Measurements from ENCODE around the gene MACF1. TPM values are rescaled to one million over a fixed set of nuclear protein-coding genes. Genes with fewer than 3 reads are reported as not detected.

Gene MACF1
- total RNA-seq, 4 donors from 2014 or later, result 187 to 436 (median 261) TPM

DNA sequence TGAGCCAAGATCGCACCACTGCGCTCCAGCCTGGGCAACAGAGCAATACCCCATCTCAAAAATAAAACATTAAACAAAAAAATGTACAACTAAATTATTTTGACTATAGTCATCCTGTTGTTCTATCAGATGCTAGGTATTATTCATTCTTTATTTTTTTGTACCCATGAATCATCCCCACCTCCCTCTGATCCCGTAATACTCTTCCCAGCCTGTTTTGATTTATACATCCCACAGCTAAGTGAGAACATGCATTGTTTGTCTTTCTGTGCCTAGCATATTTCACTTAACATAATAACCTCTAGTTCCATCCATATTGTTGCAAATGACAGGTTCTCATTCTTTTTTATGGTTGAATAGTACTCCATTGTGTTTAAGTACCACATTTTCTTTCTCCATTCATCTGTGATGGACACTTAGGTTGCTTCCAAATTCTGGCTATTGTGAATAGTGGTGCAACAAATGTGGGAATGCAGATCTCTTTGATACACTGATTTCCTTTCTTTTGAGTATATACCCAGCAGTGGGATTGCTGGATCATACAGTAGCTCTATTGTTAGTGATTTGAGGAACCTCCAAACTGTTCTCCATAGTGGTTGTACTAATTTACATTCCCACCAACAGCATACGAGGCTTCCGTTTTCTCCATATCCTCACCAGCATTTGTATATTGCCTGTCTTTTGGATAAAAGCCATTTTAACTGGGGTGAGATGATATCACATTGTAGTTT, 84.4 kb downstream of the MACF1 start:
- Histone ChIP-seq H3K9me3 (no peaks in the 10 kb centered on the region), H3K27ac (no peak overlapping the region), H3K4me1 (no peaks in the 10 kb centered on the region), H3K4me3 (no peak overlapping the region), H3K27me3 (no peaks in the 10 kb centered on the region), H3K36me3 (peaks cover 0 to 80% (median 0%) of the 10 kb centered on the region in 3 donors)
- TF ChIP-seq CTCF (IDR thresholded peaks at IDR 0.05) (no peak), POLR2A (IDR thresholded peaks at IDR 0.05) (no peak)
- DNase-seq, result no peak

DNA sequence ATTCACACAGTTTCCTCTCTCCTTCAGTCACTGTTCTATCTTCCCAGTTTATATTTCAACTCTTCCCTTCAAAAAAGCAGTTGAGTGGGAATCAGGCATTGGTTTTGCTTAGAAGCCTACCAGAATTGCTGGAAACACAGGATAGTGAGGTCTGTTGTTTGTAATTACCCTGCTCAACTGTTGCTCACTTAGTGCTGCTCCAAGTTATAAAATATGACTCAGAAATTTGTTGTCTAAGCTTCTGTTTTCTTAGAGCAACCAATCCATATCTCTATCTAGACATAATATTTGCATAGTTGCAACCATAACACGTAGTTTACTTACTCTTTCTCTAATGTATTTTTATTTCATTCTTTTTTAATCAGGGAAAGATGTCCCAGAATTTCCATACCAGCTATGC, 87.9 kb downstream of the MACF1 start:
- TF ChIP-seq POLR2A (IDR thresholded peaks at IDR 0.05) (no peak), CTCF (IDR thresholded peaks at IDR 0.05) (no peak)
- Histone ChIP-seq H3K9me3 (no peaks in the 10 kb centered on the region), H3K27ac (no peak overlapping the region), H3K4me3 (no peak overlapping the region), H3K27me3 (no peaks in the 10 kb centered on the region), H3K4me1 (no peaks in the 10 kb centered on the region), H3K36me3 (peaks cover 0 to 78% (median 0%) of the 10 kb centered on the region in 3 donors)
- no peak for DNase-seq

- H3K27ac ChIP-seq, result no peak overlapping the region
- H3K36me3 ChIP-seq, result peaks cover 0 to 75% (median 0%) of the 10 kb centered on the region in 3 donors
- TF ChIP-seq POLR2A (IDR thresholded peaks at IDR 0.05) (no peak), CTCF (IDR thresholded peaks at IDR 0.05) (no peak)
- no peaks in the 10 kb centered on the region for H3K27me3 ChIP-seq
- no peaks in the 10 kb centered on the region for H3K9me3 ChIP-seq
- no peak for DNase-seq
- no peak overlapping the region for H3K4me3 ChIP-seq
- no peaks in the 10 kb centered on the region for H3K4me1 ChIP-seq
Measured at GRCh38 chr1:39293375-39294070, 89.0 kb downstream of the MACF1 start.

DNA sequence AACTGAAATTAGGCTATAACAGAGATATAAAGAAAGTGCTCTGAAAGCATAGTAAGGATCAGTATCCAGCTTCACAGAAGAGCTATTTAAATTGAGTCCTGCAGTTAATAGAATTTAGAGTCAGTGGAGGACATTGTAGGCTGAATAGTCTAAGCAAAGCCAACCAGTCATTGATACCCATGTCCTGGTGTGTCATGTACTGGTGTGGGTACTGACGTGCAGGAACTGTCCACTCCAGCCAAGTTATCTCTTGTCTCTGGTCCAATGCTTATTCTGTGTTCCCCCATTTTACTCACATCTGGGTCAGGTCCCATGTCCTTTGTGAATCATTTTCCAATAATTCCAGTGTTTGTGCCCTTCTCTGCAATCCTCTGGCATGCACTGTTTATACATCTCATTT, 90.0 kb downstream of the MACF1 start:
- peaks cover 0 to 79% (median 0%) of the 10 kb centered on the region in 3 donors for H3K36me3 ChIP-seq
- no peak overlapping the region for H3K27ac ChIP-seq
- no peak overlapping the region for H3K4me3 ChIP-seq
- no peaks in the 10 kb centered on the region for H3K4me1 ChIP-seq
- H3K9me3 ChIP-seq, result no peaks in the 10 kb centered on the region
- TF ChIP-seq POLR2A (IDR thresholded peaks at IDR 0.05) (no peak), CTCF (IDR thresholded peaks at IDR 0.05) (no peak)
- DNase-seq, result no peak
- no peaks in the 10 kb centered on the region for H3K27me3 ChIP-seq

DNA sequence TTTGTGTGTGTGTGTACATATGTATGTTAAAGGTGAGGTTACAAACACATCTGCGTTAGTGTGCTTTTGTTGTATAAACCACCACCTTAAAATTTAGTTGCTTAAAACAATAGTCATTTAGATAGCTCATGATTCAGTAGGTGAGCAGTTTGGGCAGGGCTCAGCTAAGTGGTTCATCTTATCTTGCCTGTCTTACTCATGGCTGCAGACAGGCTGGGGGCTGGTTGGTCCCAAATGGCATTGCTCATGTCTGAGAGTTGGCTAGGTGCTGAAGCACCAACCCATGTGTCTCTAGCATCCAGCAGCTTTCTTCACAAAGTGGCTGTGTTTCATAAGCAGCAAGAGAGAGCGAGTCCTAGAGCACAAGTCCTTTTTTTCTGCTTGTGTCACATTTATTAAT, 91.4 kb downstream of the MACF1 start:
- Histone ChIP-seq H3K27me3 (no peaks in the 10 kb centered on the region), H3K27ac (no peak overlapping the region)
- DNase-seq, result no peak

More for the DNA sequence above, 91.4 kb downstream of the MACF1 start:
- H3K4me1 ChIP-seq, result no peaks in the 10 kb centered on the region
- H3K9me3 ChIP-seq, result no peaks in the 10 kb centered on the region
- TF ChIP-seq CTCF (IDR thresholded peaks at IDR 0.05), result no peak
- no peak for TF ChIP-seq POLR2A (IDR thresholded peaks at IDR 0.05)
- peaks cover 0 to 90% (median 0%) of the 10 kb centered on the region in 3 donors for H3K36me3 ChIP-seq
- no peak overlapping the region for H3K4me3 ChIP-seq
